Amniotic epithelial cell (primary cell): ENCODE measurements around the gene MAP1B.
"Not testable (repeated sequence)": the region's sequence is repeated elsewhere in the genome, so short reads cannot be mapped to it uniquely, and the experiment has no call there.

Experiments
- DNase-seq: peaks from one replicate; pipeline ENCODE4 v3.0.0-alpha.2; 2010; ENCODE audit warnings: low read depth

The MAP1B gene

DNA sequence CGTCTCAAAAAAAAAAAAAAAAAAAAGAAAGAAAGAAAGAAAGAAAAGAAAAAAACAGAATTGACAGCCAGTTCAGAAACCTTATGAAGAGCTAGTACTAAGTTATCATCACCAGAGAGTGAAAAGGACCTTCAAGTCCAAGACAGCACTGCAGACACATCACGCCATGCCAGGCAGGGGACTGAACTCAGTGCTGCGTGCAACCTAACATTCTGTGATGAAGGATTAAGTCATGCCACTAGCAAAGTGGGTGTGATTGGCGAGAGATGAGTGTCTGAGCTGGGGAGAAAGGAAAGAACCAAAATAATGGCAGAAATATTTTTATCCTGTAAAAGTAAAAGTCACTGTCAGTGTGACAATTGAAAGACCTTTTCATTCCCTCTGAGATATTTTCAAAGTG is 54.7 kb downstream of the MAP1B start:
- DNase-seq: no peak

DNA sequence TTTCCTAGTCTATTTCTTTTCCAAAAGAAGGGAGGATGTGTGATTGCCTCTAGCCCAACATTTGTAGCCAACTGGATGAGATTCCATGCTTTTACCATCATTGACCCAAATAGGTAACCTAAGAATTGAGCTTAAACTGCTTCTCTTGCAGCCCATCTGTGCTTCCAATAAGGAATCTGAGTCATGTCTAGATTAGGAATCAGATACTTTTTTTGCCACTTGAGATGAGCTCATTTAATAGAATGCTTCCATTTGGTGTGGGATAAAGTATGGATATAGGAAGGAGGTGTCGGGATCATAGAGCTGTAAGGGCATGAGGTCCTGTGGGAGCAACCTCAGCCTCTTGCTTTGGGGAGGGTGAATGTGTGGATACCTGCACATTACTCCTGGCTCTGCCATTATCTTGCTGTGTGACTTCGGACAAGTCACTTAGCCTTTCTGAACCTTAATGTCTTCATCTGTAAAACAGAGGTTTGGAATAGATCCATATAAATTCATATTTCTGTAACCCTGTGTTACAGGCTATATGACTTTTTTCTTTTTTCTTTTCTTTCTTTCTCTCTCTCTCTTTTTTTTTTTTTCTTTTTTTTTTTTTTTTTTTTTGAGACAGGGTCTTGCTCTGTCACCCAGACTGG is 56.2 kb downstream of the MAP1B start:
- DNase-seq: no peak

DNA sequence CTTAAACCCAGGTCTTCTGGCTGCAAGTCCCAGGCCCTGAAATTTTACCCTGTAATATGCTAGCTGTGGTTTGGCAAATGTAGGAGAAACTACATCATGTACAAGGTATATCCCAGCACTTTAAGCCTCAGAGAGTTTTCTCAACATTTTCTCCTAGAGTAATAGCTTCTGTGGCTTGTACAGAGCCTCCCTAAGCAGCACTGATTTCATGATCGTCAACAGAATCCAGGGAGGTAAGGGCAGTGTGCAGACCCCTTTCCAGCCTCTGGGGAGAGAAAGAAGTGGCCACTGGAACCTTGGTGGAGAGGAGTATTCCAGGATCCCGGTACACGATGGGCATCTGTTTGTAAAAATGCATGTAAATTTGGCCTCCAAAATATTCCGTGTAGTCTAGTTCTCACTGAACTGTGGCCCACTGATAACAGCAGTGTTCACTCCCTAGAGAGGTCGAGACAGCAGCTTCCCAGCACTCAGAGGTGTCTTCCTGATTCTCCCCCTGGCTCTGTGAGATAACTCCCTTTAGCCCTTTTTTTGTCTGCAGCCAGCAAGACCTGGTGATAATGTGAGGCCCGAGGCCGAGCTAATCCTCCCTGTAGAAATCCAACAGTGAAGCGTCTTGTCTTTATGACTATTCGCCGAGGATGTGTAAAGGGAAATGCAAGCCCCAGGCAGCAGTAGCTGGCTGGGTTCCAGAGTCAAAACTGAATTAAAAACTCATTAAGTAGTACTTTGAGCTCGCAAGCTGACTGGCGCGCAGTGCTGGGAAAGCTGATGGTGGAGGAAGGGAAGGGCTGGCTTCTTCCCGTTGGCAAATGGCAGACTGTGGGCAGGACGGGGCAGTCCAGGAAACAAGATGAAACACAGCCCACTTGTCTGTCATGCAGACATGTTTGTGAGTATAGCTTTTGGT is 59.0 kb downstream of the MAP1B start:
- peak; percentile 84 for DNase-seq

DNA sequence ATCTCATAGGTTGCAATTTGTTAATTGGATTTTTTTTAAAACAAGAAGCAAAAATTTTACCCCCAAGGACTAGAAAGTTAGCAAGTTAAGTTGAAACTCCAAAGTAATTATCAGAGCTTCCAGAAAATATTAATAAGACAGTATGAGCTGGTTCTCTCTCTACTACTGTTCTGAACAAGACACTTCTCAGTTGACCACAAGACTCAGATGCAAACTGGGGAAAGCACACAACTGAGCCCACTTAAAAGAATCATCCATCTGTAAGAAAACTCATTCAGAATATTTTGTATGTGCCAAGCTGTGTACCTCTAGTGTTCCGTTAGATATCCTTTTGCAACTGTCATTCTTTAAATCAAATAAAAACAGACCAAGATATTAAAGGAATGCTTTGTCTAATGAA is 60.0 kb downstream of the MAP1B start:
- no peak for DNase-seq

DNA sequence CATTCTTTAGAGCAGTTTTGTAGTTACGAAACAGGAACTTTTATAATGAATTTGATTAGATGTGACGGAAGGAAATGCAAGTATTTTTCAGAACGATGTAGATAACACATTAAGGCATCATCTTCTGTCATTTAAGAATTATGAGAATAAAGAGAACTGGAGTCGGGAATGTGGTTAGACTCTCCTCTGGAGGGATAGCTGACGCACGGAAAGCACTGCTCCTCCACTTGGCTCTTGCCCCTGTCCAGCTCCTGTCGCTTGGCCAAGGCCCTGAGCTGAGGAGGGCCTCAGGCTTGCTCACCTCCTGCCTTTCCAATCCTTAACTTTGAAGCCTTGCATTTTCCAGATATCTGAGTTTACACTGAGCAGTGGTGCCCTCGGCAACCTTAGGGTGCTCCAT is 60.5 kb downstream of the MAP1B start:
- peak; percentile 54 for DNase-seq

DNA sequence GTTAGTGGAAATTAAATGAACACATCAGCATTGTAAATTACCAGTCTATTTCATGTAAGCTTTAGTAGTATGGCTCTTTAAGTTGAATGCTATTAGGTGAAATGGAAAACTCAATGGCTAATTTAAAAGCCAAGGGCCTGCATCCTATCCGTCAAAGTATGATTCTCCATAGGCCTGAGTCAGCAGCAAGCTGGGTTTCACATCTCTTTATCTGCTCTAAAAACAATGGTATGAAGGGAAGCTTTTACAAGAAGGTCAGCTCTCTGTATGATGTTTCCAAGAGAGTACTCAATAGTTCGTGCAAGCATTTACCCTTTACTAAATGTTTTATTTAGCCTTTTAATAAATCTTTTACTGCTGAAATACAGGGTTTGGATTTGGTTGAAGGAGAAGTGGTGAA is 62.8 kb downstream of the MAP1B start:
- no peak for DNase-seq

DNA sequence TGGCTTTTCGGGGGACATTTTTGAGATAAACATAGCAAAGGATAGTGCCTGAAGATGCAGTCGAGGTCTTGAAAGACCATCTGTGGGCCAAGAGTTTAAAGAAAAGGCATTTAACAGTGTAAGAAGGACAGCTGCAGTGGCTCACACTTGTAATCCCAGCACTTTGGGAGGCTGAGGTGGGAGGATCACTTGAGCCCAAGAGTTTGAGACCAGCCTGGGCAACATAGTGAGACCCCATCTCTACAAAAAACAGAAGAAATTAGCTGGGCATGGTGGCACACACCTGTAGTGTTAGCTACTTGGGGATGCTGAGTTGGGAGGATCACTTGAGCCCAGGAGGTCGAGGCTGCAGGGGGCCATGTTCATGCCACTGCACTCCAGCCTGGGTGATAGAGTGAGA is 63.9 kb downstream of the MAP1B start:
- DNase-seq: not testable (repeated sequence)

DNA sequence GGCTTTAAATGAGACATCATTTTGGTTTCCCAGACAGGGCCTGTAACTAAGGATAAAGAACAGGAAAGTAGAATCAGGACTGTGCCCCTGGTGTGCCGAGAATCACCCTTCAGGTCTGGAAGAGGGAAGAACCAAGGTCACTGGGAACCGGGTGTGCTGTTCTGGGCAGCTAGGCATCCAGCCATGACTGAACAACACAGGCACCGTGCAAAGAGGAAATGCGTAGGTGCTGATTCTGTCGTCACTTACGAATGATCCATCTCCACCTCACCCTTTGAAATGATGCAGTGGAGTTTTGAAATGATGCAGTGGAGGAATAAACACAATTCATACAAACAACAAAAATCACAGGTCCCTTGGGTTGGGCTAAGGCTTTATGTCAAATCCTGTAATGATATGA is 64.4 kb downstream of the MAP1B start:
- no peak for DNase-seq

DNA sequence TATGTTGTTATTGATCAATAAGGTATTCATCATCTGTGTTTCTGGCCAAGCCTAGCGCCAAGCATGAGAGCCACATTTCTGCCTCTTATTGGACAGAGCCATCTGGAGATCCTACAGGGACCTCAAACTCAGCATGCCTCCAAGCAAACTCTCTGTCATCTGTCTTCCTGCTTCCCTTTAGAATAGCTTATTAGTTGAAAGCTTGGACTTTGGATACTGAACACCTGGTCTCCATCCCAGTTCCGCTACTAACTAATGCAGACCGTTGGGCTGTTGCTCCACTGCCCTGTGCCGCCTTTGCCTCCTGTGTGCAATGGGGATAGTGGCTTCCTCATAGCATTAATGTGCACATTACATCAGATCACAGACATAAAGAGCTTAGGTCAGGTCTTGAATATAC is 65.5 kb downstream of the MAP1B start:
- DNase-seq: no peak

DNA sequence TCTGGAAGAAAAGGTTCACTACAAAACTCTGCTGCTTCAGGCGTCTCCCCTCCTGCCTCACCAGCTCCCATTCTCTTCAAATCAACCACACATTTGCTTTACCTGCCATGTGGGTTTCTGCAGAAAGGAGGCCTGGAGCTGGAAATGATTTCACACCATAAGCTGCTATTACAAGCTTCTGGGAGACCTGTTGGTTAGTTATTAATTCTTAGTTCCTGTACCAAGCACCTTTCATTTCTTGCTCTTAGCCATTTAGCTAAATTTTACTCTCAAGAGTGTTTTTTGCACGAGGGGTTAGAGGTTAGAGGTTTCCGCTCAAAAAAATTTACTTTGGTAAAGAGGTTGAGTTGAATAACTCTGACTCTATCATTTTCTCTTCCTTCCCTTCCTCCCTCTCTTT is 70.3 kb downstream of the MAP1B start:
- DNase-seq: no peak

DNA sequence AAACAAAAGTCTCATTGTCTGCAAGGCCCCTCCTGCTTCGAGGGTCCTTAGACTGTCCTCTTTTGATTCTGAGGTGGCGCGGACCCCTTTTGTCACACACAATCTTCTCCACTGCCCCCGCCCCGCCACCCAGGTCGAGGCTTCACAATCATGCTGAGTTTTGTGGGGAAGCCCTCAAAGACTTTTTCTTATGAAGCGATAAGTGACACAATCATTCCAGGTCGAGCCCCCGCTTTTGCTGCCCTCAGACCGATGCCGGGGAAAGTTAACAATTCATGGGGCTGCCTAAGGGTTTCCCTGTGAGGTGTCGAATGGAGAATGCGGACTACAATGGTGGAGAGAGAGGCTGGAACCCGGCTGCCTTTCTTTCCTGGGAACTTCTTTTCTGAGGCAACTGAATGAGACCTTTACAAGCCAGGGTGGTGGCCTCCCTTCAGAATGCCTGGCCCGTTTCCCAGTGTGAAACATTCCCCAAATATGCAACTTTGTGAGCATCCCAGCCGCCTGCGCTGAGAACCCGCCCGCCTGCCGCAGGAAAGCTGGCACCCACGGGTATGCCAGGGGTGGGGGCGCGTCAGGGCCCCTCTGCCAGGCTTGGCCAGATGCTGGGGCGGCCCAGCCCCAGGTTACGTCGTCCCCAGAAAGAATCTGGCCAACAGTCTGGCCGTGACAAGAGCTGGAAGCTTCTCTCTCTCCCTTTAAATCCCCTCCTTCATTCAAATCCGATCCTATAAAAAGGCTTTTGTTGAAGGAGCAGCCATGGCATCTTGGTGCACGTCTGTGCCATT is 71.9 kb downstream of the MAP1B start:
- peak; percentile 79 for DNase-seq

DNA sequence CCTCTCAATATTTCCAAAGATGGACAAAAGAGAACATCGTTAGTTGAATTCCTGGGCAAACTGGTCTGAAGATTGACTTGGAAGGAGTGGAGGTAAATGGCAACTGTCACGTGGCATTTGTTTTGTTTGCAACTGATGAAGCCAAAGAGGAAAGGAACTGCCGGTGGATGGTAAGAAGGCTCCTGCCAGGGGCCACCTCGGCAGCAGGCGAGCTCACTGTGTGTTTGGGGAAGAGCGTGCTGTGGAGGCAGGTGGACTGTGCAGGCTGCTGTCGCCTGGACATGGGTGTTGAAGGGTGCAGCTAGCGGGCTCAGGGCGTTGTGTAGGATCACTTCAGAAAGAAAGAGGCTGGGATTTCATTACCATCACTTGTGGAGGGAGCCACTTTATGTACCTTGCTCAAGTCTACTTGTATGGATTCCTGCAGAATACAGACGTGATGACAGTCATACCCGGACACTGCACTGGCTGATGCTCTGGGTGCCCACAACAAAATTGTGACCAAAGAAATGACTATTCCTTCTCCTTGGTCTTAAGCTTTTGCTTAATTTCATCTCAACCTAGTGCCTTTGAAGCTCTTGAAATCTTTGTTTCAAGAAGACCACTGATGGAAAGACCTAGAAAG is 72.7 kb downstream of the MAP1B start:
- DNase-seq: no peak

DNA sequence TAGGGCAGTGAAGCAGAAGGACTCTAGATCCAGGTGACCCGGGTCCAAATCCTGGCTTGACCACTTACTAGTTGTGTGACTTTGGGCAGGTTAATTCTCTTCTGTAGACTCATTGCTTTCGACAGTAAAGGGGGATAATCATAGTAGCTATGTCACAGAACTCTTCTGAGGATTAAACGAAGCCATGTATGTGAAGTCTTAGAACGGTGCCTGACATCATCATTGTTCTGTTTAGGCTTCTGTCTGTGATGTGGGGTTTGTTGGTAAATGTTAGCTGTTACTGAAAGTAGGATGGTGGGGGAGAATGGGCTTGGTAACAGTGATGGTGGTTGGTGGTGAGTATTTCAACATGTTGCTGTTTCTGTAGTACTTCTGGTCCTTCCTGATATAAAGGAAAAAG is 73.7 kb downstream of the MAP1B start:
- DNase-seq: no peak

DNA sequence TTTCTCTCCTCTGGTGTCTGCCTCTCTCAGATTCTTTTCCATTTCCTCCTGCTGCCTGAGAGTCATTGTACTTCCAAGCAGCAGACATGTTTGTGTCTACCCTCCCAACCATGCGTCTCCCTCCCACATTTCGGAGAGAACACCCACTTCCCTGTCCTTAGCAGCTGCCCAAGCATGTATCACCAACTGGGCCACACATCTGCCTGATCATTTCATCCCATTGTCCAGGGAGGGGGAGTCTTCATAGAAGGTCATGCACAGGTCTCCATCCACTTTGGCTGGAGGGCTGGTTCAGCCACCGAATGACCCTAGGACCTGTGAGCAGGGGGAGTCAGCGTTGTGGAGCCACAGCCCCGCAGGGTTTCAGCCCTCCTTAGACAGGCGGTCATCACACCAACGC is 75.4 kb downstream of the MAP1B start:
- no peak for DNase-seq

DNA sequence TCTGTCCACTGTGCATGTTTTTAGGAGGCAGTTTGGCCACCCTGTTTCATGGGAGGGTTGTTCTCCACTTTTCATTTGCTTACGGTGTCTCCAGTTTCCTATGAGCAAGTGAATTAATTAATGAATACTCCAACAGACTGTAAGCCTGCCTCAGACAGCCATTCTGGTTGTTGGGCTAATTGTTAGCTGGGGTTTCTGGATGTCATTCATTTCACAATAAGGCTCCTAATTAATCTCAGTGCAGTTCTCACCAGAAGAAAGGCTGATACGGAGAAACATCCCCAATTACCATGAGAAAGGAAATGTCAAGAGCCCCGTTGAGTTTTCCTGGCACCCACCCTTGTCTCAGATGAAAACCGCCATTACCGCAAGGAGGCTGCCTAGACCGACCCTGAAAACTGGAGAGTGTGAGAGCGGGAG is 75.8 kb downstream of the MAP1B start:
- no peak for DNase-seq

DNA sequence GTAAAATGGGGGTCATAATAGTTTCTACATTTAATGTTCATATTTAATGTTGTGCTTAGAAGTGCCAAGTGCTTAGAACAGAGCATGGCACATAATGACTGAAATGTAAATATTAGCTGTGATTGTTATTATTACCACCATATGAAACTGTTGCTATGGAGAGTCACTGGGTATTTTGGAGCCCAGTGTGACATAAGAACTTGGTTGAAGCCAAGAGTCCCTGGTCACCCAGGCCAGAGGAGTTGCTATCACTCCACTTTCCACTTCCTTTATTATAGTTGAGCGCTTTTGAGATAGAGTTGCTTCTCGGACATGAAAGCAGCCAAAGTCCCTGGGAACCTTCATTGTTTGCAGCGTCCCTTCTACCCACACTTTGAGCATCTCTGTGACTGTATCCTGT is 77.1 kb downstream of the MAP1B start:
- no peak for DNase-seq

DNA sequence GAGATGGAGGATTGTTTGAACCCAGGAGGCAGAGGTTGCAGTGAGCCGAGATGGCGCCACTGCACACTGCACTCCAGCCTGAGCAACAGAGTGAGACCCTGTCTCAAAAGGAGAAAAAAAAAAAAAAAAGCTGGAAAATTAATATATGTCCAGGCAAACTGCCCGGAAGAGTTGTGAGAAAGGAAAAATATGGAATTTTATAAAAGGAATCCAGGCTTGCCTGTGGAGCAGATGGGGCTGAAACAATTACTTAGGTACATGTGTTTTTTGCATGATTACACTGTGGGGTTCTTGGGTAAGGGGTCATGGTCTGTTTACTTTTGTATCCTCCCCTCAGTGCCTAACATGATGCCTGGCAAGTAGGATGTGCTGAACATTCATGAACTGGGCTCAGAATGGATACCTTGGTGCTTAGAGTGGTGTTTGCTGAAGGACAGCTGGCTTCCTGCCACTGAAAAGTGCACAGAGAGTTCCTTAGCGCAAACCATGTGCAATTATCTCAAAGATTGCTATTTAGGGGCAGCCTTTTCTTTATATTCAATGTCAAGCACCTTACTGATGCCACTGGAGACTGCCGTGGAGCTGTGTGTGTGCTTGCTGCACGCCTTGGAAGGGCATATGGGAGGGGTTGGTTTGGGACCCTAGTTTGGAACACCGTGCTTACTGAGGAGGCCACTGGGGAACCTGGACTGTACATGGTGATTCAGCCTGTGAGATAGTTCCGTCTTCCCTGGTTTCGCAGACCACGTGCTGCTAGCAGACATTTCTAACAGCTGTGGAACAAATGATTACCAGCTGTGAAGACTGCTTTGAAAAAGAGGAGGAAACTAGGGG is 78.4 kb downstream of the MAP1B start:
- DNase-seq: no peak

DNA sequence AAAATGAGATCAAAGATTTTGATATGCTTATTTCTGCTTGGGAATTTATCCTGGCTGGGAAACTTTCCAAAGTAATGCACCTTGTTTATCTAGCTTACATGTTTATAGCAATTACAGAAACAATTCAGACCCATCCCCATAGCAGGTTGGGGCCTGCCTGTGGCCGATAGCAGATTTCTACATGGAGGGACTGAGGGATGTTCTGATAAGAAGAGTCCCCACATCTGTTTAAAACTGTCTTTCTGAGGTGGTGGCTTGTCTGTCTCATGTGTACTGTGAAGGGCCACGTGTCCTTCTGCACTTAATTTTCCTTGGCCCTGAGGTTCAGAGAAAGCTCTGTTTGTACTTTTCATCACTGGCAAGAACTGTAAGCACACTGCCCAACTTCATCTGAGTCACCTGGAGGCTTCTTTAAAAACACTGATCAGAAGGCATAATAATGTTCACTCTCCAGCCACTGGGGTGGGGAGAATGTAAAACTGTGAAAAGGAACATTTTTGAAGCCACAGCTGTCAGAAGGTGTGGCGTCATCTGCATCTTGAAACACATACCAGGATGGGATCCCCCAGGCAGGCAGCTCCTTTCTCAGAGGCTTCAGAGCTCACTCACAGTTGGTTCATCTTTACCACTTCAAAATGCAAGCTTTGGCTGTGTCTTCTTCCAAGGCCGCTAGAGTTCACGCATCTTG is 80.3 kb downstream of the MAP1B start:
- no peak for DNase-seq

DNA sequence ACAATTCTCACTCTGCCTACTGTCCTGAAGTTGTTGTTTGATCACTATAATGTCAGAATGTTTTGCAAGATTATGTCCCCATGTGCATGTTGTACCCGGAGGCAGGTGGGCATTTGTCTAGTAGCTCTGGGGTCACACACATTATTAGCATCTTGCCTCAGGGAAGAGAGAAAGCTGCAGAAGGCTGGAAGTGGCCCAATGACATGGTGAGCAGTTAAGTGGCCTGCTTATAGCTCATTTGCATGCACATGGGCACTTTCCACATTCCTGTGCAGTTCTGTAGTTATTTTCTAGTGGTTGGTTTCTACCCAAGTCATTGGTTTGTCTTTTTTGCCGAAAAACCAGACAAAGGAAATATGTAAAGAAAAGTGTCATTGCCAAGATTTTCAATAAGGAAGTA is 80.9 kb downstream of the MAP1B start:
- DNase-seq: no peak

DNA sequence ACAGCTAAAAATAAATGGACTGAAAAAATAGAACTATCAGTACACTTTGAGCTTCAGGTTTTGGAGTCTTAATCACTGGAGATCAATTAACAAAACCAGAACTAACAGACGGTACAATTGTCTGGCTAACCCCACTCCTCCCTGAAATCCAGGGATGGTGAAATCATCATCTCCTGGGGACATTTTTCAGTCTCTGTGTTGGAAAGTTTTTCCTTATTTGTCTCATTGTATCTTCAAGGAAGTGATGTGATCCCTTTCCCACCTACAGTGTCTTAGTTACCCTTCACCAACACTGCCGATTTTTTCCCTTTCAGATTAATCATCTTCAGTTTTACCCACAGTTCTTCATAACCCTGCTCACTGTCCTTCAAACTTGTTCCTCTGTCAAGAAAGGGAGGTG is 81.9 kb downstream of the MAP1B start:
- no peak for DNase-seq

DNA sequence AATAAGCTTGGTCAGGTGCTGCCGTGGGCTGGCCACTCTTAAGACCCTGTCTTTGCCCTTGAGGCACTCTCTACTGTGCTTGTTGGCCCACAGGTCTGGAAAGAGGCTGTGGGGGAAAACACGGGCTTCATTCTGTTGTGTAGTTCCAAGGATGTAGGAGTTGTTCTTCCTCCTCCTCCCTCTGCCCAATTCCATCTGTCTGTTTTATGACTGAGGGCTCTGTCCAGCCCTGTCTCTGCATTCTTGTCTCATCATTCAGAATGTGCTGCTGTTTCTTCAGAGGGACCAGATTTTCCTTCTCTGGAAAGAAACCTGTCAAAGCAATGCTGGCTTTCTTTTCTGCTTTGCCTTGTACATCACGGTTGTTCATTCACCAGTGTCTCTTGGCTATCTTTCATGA is 84.1 kb downstream of the MAP1B start:
- DNase-seq: no peak
